Mammary epithelial cell (primary cell): ENCODE data around the gene ABCB8.

Experiments
- EZH2 ChIP-seq: IDR thresholded peaks from 2 replicates; pipeline ENCODE4 v1.6.1; 2012; ENCODE audit warnings: low read length, inconsistent platforms, borderline replicate concordance
- TF ChIP-seq, protein P1 (sequence below), 2 donors: IDR thresholded peaks in 1 of 2; conservative IDR thresholded peaks in 1 of 2; 2 replicates each; pipeline ENCODE4 v1.5.1; 2011 to 2012; ENCODE audit warnings: inconsistent platforms in 2 of 2, low read length in 2 of 2, mild to moderate bottlenecking in 2 of 2, control low read depth in 1 of 2, low read depth in 1 of 2; ENCODE audit not compliant: insufficient read depth in 1 of 2; ENCODE audit errors: extremely low read depth in 1 of 2

DNA sequence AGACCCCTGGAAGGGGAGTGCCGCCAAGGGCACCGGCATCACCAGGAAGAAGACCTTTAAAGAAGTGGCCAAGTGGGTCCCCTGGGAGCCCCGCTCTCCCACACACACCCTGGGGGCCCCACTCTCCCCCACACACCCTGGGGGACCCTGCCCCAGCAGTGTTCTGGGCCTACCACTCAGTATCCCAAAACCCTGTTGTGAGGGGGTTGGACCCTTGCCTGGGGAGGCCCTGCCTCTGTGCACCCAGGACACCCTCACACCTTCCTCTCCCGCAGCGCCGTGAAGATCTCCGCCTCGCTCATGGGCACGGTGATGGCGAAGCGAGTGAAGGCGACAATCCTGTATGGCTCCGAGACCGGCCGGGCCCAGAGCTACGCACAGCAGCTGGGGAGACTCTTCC, 26.7 kb upstream of the ABCB8 start:
- TF ChIP-seq, protein P1, sequence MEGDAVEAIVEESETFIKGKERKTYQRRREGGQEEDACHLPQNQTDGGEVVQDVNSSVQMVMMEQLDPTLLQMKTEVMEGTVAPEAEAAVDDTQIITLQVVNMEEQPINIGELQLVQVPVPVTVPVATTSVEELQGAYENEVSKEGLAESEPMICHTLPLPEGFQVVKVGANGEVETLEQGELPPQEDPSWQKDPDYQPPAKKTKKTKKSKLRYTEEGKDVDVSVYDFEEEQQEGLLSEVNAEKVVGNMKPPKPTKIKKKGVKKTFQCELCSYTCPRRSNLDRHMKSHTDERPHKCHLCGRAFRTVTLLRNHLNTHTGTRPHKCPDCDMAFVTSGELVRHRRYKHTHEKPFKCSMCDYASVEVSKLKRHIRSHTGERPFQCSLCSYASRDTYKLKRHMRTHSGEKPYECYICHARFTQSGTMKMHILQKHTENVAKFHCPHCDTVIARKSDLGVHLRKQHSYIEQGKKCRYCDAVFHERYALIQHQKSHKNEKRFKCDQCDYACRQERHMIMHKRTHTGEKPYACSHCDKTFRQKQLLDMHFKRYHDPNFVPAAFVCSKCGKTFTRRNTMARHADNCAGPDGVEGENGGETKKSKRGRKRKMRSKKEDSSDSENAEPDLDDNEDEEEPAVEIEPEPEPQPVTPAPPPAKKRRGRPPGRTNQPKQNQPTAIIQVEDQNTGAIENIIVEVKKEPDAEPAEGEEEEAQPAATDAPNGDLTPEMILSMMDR (conservative IDR thresholded peaks at IDR 0.05 in 1 of 2, IDR thresholded peaks at IDR 0.05 in 1 of 2; ENCODE audit: extremely low read depth in 1 of 2, insufficient read depth in 1 of 2, low read depth in 1 of 2, low read length in 2 of 2): no peak
- no peak for TF ChIP-seq EZH2
